ENCODE results near the gene TSG101. TPM values are rescaled to one million over a fixed set of nuclear protein-coding genes. Genes with fewer than 3 reads are reported as not detected.

The TSG101 gene
- total RNA-seq = 100 to 1,000 TPM in 2 of 9 donors, 10 to 100 TPM in 7; 58.6 to 156 (median 69.1) TPM
- 10 to 100 TPM; 33.1 to 95.0 TPM for polyA plus RNA-seq
- long read RNA-seq, donor 1, transcript TSG101-201 (10 exons, 1,824 nt) = major isoform, 114 of 124 reads
- long read RNA-seq, donor 1, partial matches to known transcripts = 3 of 124 reads
- long read RNA-seq, donor 1, other reads (novel, unspliced or antisense) = 7 of 124 reads
- long read RNA-seq, donor 2, transcript TSG101-201 (10 exons, 1,824 nt) = major isoform, 523 of 585 reads
- long read RNA-seq, donor 2, partial matches to known transcripts = 29 of 585 reads
- long read RNA-seq, donor 2, other reads (novel, unspliced or antisense) = 33 of 585 reads
- long read RNA-seq, donor 3, transcript TSG101-201 (10 exons, 1,824 nt) = major isoform, 93 of 103 reads
- long read RNA-seq, donor 3, partial matches to known transcripts = 6 of 103 reads
- long read RNA-seq, donor 3, other reads (novel, unspliced or antisense) = 3 of 103 reads

GRCh38 chr11:18526521-18527296 is at the start of gene TSG101:
TSG101 (minus strand) TSS chr11:18526942; CDS start chr11:18526816, 126 bp downstream.
- Histone ChIP-seq H3K27me3 (no peaks in the 10 kb centered on the region), H3K27ac (peak within 1 kb of the TSS; percentile 83 to 98 (median 94)), H3K4me3 (peak within 1 kb of the TSS; percentile 48 to 96 (median 90)), H3K4me1 (peaks cover 0 to 39% (median 16%) of the 10 kb centered on the region in 12 donors), H3K9me3 (no peaks in the 10 kb centered on the region), H3K36me3 (peaks cover 0 to 34% (median 12%) of the 10 kb centered on the region in 9 donors)
- TF ChIP-seq CTCF (IDR thresholded peaks at IDR 0.05) (no peak), POLR2A (IDR thresholded peaks at IDR 0.05) (peak; percentile 7 to 87)
- WGBS, 4 donors = 0% methylated on average over 30 to 57 of the region's 57 CpGs
- DNase-seq (peak; percentile 94 to 97 (median 97)), ATAC-seq (peak; percentile 99)
- intact Hi-C loops (cut with DNase I) = loop anchor here in 7 of 10 donors (1.0 to 10.0 kb wide), 8 partner anchors 62 to 204 kb away; partner anchors contain the start of genes GTF2H1 (in 5 of the 7), HPS5 (in 5 of the 7), LDHA (in 4 of the 7) and SPTY2D1 (in 1 of the 7)

GRCh38 chr11:18575361-18575760 is 48.6 kb upstream of the TSG101 start:
- DNase-seq (no peak), ATAC-seq (no peak)
- Histone ChIP-seq H3K4me1 (peaks cover 0 to 5% (median 0%) of the 10 kb centered on the region in 12 donors), H3K36me3 (peaks cover 0 to 90% (median 81%) of the 10 kb centered on the region in 9 donors), H3K27ac (no peak overlapping the region), H3K4me3 (no peak overlapping the region), H3K27me3 (no peaks in the 10 kb centered on the region), H3K9me3 (no peaks in the 10 kb centered on the region)
- intact Hi-C loops (cut with DNase I) = no loop called here
- 66 to 80% (median 75%) methylated on average over 1 of the region's 1 CpG for WGBS, 4 donors
- TF ChIP-seq CTCF (IDR thresholded peaks at IDR 0.05) = no peak
- no peak for TF ChIP-seq POLR2A (IDR thresholded peaks at IDR 0.05)

GRCh38 chr11:18567081-18567480 is 40.3 kb upstream of the TSG101 start:
- WGBS, 4 donors = 95 to 98% (median 97%) methylated on average over 3 of the region's 3 CpGs
- H3K27ac ChIP-seq = no peak overlapping the region
- DNase-seq = no peak
- TF ChIP-seq CTCF (IDR thresholded peaks at IDR 0.05) = no peak
- ATAC-seq = no peak
- H3K9me3 ChIP-seq = no peaks in the 10 kb centered on the region
- H3K27me3 ChIP-seq = no peaks in the 10 kb centered on the region
- H3K4me1 ChIP-seq = no peaks in the 10 kb centered on the region
- peaks cover 0 to 99% (median 80%) of the 10 kb centered on the region in 9 donors for H3K36me3 ChIP-seq
- intact Hi-C loops (cut with DNase I) = no loop called here
- no peak overlapping the region for H3K4me3 ChIP-seq

GRCh38 chr11:18566406-18566805 is 39.7 kb upstream of the TSG101 start:
- no peaks in the 10 kb centered on the region for H3K9me3 ChIP-seq
- H3K27ac ChIP-seq = no peak overlapping the region
- H3K4me1 ChIP-seq = no peaks in the 10 kb centered on the region
- peaks cover 0 to 99% (median 78%) of the 10 kb centered on the region in 9 donors for H3K36me3 ChIP-seq
- H3K4me3 ChIP-seq = no peak overlapping the region
- no peak for TF ChIP-seq POLR2A (IDR thresholded peaks at IDR 0.05)
- no peak for TF ChIP-seq CTCF (IDR thresholded peaks at IDR 0.05)
- intact Hi-C loops (cut with DNase I) = no loop called here
- no peaks in the 10 kb centered on the region for H3K27me3 ChIP-seq
- DNase-seq = no peak
- ATAC-seq = no peak

Data from heart left ventricle (tissue), 16 donors.